CD4-positive, alpha-beta T cell treated with Interleukin-6 at 100 ng/mL for 8 hours (primary cell): ENCODE data around the gene EFEMP1.

ENCODE experiments used
- DNase-seq: peaks from one replicate; pipeline ENCODE4 v3.0.0-alpha.2; 2020; ENCODE audit warnings: mixed read lengths, low spot score

The EFEMP1 gene

DNA sequence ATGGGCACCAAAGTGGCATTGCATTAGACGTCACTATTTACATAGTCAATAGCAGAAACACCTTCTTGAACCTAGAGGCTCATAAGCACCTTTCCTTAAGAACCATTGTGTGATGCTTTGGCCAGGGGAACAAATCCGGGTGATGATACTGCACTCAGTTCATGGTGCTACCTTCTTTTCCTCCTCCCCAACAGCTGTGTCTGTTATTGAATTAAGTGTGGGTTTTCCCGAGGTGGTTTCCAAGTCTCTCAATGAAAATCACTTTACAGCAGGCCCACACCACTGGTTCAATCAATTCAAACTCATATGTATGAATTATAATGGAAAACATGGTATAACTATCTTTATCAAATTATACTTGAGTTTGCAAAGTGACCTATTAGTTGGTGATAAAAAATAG lies 9.3 kb upstream of the EFEMP1 start:
- no peak for DNase-seq

GRCh38 chr2:55931281-55931680 lies 7.7 kb upstream of the EFEMP1 start:
- no peak for DNase-seq

- DNase-seq: no peak
These were observed 5.9 kb upstream of the EFEMP1 start for GRCh38 chr2:55929476-55929875.

- DNase-seq: no peak
These were observed 3.4 kb upstream of the EFEMP1 start for GRCh38 chr2:55926974-55927373.

DNA sequence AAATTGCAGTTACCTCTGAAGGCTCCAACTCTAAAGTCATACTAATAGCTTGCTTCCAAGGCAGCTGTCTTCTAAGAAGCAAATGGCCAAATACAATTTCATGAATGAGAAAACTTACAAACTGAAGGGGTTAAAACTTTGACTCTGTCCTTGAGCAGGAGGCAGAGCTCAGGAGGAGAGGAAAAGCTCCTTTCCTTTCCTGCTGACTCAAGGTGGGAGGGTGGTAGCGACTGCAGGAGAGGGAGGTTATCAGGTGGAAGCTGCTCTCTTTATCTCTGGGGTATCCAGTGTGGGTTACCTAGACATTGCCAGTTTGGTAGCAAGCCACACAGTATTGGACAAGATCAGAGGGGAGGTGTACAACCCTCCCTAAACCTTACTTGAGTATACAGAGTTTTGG lies 2.7 kb upstream of the EFEMP1 start:
- no peak for DNase-seq

- DNase-seq: no peak
These were observed 370 bp upstream of the EFEMP1 start for GRCh38 chr2:55923982-55924321.

DNA sequence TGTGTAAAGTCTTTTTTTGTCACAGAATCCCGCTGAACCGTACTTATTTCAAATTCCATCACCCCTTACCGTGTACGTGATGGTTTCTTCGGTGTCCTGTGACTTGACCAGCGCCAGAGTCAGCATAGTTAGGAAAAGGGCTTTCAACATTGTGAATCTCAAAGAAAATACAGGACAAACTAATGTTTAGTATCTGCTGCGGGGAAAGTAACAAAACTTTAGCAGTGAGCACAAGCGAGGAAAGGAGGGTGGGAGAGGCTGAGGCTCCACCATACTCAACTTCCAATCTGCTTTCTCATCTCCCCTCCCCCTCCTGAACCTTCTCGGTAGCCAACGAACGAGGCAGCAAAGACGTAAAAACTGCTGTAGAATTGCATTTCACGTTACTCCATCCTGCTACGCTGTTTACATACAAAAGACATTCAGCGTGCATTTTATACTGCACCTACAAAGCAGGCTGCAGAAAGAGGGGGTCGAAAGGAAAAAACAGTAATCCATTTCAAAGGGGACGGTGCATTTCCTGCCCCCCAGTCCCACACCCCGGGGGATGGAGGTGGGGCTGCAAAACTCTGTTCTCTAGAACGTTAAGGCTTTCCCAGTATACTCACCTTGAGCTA lies 1.2 kb downstream of the EFEMP1 start:
- no peak for DNase-seq

DNA sequence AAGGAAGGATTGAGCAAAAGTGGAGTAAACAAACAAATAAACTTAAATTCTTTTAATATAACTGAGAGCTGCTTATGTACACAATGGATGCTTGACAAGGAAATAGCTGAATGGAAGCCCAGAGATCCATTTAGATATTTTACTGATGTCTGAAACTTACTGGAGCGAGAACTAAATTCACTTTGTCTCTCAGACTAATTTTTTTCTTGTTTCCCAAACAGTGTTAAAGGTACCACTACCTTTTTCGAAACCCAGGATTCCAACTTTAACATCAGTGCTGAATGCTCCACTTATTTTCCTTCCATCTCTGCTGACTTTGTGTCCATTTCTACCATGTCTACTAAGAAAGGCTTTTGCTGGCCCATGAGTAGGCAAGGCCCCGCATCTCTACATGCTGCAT lies 4.0 kb downstream of the EFEMP1 start:
- DNase-seq: no peak

- DNase-seq: no peak
These were observed 4.7 kb downstream of the EFEMP1 start for GRCh38 chr2:55918856-55919255.

DNA sequence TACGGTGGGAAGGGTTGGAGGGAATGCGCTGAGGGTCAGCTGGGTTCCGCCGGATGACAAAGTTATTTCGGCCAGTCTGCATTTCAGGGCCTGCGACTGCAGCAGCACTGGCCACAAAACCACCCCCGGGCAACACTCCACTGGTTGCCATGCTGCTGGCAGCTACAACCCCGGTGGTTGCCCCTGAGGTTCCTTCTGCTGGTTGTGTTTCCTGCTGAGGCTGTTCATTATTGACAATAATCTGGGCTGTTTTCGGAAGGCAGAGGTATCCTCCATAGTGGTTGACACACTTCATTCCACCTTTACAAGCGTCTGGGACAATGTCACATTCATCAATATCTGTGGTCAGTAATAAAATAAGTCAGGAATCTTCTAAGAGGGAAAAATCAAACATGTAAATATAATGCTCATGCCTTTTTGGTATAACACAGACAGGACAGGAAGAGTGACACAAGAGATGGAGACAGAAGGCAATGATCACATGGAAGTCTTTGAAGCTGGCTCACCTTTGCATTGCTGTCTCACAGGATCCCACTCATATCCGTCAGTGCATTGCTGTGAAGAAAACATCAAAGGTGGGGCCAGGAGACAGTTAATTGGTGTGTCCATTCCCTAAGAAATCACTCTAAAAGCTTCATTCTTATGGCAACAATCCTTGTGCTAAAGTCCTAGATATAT lies 5.7 kb downstream of the EFEMP1 start:
- DNase-seq: no peak

DNA sequence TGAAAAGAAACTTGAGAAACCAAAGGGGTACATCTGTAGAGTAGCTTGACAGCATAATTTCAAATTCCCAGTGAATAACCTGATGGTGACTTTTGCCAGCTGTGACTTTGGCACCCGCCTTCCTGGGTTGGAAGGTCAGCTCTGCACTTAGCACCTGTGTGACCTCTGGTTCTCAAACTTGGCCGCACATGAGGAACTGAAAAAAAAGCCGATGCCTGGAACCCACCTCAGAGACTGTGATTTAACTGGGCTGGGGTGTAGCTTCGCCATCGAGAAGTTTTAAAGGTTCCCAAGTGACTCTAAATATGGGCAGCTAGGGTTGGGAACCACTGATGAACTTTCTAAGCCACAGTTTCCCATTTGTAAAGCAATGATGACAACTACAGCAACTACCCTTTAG lies 6.5 kb downstream of the EFEMP1 start:
- DNase-seq: no peak

GRCh38 chr2:55916473-55917049 lies 7.0 kb downstream of the EFEMP1 start:
- DNase-seq: no peak

- no peak for DNase-seq
These were observed 8.8 kb downstream of the EFEMP1 start for GRCh38 chr2:55914786-55915185.

DNA sequence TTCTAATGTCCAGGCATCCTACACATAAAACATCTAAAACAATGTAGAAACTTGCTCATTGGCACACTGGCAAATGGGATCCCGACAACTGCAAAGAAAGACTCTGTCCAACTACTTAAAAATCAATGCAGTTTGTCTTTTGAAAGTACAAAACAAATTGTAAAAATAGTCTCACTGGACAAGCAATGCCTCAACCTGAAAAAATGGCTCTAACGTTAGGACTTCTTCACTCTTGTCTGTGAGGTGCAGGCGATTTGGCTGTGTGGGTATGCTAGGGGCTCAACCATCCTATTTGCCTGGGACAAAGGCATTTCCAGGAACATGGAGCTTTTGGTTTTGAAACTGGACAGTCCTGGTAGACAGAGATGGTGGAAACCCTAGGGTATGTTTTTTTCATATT lies 10.7 kb downstream of the EFEMP1 start:
- no peak for DNase-seq

GRCh38 chr2:55910077-55910476 lies 13.5 kb downstream of the EFEMP1 start:
- DNase-seq: no peak

DNA sequence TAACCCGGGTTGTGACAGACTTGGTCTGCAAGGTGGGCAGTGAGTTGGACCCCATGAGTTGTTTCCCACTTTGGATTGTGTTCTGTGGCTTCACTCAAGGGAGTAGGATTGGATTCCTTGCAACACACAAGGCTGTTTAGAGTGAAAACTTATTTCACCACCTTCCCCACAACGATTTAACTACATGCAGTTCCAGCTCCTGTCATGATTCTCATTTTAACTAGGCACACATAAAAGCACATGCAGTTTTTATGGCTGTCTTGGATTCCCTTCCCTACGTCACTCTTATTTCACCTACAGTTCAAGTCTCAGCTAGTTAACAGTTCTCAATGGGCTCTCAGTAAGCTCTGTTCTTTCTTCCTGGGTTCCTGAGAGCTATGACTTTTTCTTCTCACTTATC lies 15.9 kb downstream of the EFEMP1 start:
- no peak for DNase-seq

GRCh38 chr2:55906993-55907392 lies 16.6 kb downstream of the EFEMP1 start:
- no peak for DNase-seq

DNA sequence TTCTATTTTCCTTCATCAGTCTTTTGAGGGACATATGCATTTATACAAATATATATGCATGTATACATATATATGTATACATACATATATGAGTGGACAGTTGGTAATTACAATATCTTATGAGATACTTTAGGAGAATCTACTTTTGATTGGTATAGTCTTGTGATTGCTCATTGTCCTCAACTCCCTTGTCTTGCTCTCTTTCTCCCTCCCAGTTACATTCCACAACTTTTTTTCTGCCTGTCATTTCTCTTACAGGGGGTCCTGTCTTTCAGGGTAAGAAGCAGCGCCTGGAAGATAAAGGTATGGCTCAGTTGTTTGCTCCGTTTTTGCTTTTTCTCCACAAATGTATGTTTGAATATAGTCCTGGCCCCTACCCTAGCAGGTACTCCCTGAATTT lies 19.9 kb downstream of the EFEMP1 start:
- DNase-seq: no peak

GRCh38 chr2:55902971-55903370 lies 20.6 kb downstream of the EFEMP1 start:
- no peak for DNase-seq

GRCh38 chr2:55902429-55902828 lies 21.2 kb downstream of the EFEMP1 start:
- DNase-seq: no peak

- DNase-seq: no peak
These were observed 21.6 kb downstream of the EFEMP1 start for GRCh38 chr2:55901941-55902340.

DNA sequence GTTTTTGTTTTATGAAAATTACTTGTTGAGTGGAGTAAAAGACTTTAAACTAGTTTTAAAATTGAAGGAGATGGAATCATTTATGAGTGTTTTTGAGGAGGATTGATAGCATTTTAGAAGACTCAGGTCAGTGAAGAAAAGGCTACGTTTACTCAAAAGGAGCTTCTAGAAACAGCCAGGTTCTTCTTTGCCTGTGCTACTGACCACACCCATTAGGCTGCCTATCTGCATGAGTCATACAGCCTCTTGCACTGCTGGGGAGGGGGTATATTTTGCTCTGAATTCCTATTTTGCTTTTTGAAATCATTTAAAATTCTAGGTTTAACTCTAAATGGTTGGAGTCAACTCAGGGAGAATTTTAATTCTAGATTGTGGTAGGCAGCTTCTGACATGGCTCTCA lies 22.3 kb downstream of the EFEMP1 start:
- DNase-seq: no peak

GRCh38 chr2:55899881-55900280 lies 23.7 kb downstream of the EFEMP1 start:
- DNase-seq: no peak
